Mesothelial cell of epicardium (in vitro differentiated cells): ENCODE results near the gene CFAP92. TPM values are rescaled to one million over a fixed set of nuclear protein-coding genes. Genes with fewer than 3 reads are reported as not detected.

ENCODE experiments used
- DNase-seq, 2 experiments: peaks; one replicate each; pipeline ENCODE4 v3.0.0; 2021; ENCODE audit warnings: low spot score in 2 of 2; ENCODE audit not compliant: unreplicated experiment in 2 of 2
- H3K27ac Mint-ChIP-seq: 2 replicates; pipeline ENCODE4 v1.8.0; 2021; ENCODE audit warnings: mixed read lengths
- H3K27me3 Mint-ChIP-seq: 2 replicates; pipeline ENCODE4 v1.8.0; 2021; ENCODE audit warnings: low read depth, mixed read lengths
- H3K36me3 Mint-ChIP-seq: 2 replicates; pipeline ENCODE4 v1.8.0; 2021; ENCODE audit warnings: mixed read lengths
- H3K4me1 Mint-ChIP-seq: 2 replicates; pipeline ENCODE4 v1.8.0; 2021; ENCODE audit warnings: mixed read lengths
- H3K4me3 Mint-ChIP-seq: 2 replicates; pipeline ENCODE4 v1.8.0; 2021; ENCODE audit warnings: mild to moderate bottlenecking, moderate library complexity, mixed read lengths
- H3K9me3 Mint-ChIP-seq: 2 replicates; pipeline ENCODE4 v1.8.0; 2021; ENCODE audit warnings: mixed read lengths
- total RNA-seq: library from RNA; stranded (reverse); gene quantifications from 3 replicates; pipeline ENCODE4 v1.2.1, GENCODE V29; 2021
- TF ChIP-seq, protein P1 (sequence below): fragments of 200-600 bp; sonication (generic); IDR thresholded peaks from one replicate; pipeline ENCODE4 v1.5.0; 2021; ENCODE audit warnings: antibody characterized with exemption; ENCODE audit not compliant: unreplicated experiment

CFAP92 gene
- total RNA-seq, 1 donor from 2014 or later, result 0.76 TPM

GRCh38 chr3:129038121-129038855 lies 44.4 kb upstream of the CFAP92 start:
- H3K4me1 Mint-ChIP-seq, result peaks cover 4% of the 10 kb centered on the region
- H3K27ac Mint-ChIP-seq, result no peak overlapping the region
- DNase-seq, result no peak
- H3K36me3 Mint-ChIP-seq, result no peaks in the 10 kb centered on the region
- peaks cover 25% of the 10 kb centered on the region for H3K27me3 Mint-ChIP-seq
- H3K4me3 Mint-ChIP-seq, result no peak overlapping the region
- TF ChIP-seq, protein P1, sequence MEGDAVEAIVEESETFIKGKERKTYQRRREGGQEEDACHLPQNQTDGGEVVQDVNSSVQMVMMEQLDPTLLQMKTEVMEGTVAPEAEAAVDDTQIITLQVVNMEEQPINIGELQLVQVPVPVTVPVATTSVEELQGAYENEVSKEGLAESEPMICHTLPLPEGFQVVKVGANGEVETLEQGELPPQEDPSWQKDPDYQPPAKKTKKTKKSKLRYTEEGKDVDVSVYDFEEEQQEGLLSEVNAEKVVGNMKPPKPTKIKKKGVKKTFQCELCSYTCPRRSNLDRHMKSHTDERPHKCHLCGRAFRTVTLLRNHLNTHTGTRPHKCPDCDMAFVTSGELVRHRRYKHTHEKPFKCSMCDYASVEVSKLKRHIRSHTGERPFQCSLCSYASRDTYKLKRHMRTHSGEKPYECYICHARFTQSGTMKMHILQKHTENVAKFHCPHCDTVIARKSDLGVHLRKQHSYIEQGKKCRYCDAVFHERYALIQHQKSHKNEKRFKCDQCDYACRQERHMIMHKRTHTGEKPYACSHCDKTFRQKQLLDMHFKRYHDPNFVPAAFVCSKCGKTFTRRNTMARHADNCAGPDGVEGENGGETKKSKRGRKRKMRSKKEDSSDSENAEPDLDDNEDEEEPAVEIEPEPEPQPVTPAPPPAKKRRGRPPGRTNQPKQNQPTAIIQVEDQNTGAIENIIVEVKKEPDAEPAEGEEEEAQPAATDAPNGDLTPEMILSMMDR, result no peak
- peaks cover 5% of the 10 kb centered on the region for H3K9me3 Mint-ChIP-seq

DNA sequence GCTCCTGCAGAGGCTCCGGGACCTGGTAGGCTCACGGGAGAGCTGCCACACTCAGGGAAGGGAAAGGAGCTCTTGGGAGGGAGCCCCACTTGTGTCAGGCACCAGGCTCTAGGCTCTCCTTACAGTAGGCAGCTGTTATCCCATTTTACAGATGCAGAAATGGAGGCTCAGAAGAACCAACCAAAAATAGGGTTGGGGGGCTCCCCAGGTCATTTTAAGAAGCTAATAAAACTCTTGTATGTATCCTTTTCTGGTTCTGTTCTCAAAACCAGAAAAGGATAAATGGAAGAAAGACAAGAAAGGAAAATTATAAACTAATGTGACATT lies 43.2 kb upstream of the CFAP92 start:
- no peaks in the 10 kb centered on the region for H3K36me3 Mint-ChIP-seq
- peaks cover 15% of the 10 kb centered on the region for H3K27me3 Mint-ChIP-seq
- H3K27ac Mint-ChIP-seq, result no peak overlapping the region
- no peaks in the 10 kb centered on the region for H3K9me3 Mint-ChIP-seq
- DNase-seq, result no peak
- H3K4me3 Mint-ChIP-seq, result no peak overlapping the region
- TF ChIP-seq, protein P1, result no peak
- H3K4me1 Mint-ChIP-seq, result peaks cover 4% of the 10 kb centered on the region

- Mint-ChIP-seq H3K9me3 (no peaks in the 10 kb centered on the region), H3K36me3 (no peaks in the 10 kb centered on the region), H3K27me3 (peaks cover 11% of the 10 kb centered on the region), H3K27ac (no peak overlapping the region), H3K4me3 (no peak overlapping the region), H3K4me1 (peaks cover 4% of the 10 kb centered on the region)
- TF ChIP-seq, protein P1, result no peak
- DNase-seq, result no peak
Observed at GRCh38 chr3:129036222-129037092, 42.6 kb upstream of the CFAP92 start.

- TF ChIP-seq, protein P1, result no peak
- Mint-ChIP-seq H3K4me3 (no peak overlapping the region), H3K27ac (no peak overlapping the region), H3K4me1 (peaks cover 4% of the 10 kb centered on the region), H3K36me3 (no peaks in the 10 kb centered on the region), H3K27me3 (peaks cover 7% of the 10 kb centered on the region), H3K9me3 (no peaks in the 10 kb centered on the region)
- DNase-seq, result no peak
Observed at GRCh38 chr3:129035360-129036221, 41.7 kb upstream of the CFAP92 start.

DNA sequence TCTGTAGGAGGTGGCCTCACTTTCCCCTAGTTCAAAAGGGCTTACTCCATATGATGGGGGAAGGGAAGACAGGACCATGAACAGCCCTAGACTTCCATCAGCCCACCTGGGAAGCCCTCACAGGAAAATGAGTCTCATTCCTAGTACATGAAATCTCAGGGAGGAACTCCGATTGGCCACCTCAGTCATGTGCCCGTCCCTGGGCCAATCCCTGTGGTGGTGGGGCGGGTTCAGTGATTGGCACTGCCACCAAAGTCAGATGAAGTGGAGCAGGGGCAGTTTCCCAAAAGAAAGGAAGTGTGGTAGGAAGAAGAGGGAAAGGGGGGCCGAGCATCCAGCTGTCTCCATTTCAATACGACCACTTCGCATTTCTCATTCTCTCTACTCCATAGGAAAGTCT lies 40.8 kb upstream of the CFAP92 start:
- Mint-ChIP-seq H3K27ac (no peak overlapping the region), H3K4me1 (peaks cover 2% of the 10 kb centered on the region), H3K36me3 (no peaks in the 10 kb centered on the region), H3K27me3 (peaks cover 7% of the 10 kb centered on the region), H3K4me3 (no peak overlapping the region), H3K9me3 (no peaks in the 10 kb centered on the region)
- TF ChIP-seq, protein P1, result no peak
- no peak for DNase-seq
